OCI-M2 (cell line): ENCODE results near the gene CDYL.

Experiments used
- DNase-seq: peaks from one replicate; lab custom pipeline; 2025; ENCODE audit not compliant: unreplicated experiment; lab: John Stamatoyannopoulos, UW

The CDYL gene

DNA sequence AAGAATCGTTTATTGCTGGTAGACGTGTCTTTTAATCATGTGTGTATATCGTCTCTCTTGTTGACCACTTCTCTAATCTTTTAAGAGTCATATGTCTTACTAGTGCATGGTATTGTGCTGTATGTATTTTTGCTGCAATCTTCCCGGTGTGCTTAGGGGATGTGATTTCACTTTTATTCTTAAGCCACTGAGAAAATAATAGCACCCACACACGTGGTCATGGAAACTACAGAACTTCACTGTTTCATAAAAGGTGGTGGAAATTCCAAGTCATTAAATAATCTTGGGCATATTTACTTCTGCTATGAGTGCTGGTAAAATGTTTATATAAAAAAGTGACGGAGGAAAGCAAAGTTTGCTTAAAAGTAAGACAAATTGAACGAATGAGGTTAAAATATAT, 3.0 kb upstream of the CDYL start:
- no peak for DNase-seq

- DNase-seq, result no peak
Measured at GRCh38 chr6:4774296-4774695, 1.9 kb upstream of the CDYL start.

GRCh38 chr6:4774715-4775493, 1.3 kb upstream of the CDYL start:
- no peak for DNase-seq

- DNase-seq, result no peak
Measured at GRCh38 chr6:4775494-4776130, 592 bp upstream of the CDYL start.

DNA sequence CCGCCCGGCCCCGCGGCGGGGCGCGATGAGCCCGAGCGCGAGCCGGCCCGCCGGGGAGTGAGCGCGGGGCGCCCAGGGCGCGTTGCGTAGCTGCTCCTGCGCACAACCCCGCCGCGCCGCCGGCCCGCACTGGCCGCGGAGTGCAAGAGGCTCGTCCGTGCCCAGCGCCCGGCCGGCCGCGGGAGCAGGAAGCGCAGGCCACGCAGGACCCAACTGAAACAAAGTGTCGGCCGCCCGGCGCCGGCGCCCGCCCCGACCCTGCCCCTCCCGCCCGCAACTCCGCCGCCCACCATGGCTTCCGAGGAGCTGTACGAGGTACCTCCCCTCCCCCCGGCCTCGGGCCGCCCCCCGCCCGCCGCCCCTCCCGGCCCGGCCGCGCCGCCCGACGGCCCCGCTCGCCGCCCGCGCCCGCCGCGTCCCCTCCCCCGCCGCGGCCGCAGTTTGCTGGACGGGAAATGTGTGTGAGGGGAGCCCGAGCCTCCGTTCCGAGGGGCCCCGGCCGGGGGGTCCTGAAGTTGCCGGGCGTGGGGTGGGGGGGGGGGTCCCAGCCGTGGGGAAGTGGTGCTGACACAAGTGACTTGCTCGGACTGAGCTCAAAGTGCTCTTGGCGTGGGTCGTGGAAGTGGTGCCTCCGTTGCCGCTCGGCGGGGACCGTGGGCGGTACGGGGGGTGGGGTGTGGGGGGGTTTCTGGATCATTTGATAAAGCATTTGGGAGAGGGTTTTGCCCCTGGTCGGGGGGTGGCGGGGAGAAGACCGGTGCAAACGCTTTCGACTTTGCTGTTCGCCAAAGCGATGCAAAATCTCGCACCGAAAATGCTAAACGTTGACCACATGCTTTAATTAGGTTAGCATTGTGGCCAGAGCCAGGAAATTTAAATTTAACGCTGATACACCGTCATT, 539 bp downstream of the CDYL start:
- no peak for DNase-seq

DNA sequence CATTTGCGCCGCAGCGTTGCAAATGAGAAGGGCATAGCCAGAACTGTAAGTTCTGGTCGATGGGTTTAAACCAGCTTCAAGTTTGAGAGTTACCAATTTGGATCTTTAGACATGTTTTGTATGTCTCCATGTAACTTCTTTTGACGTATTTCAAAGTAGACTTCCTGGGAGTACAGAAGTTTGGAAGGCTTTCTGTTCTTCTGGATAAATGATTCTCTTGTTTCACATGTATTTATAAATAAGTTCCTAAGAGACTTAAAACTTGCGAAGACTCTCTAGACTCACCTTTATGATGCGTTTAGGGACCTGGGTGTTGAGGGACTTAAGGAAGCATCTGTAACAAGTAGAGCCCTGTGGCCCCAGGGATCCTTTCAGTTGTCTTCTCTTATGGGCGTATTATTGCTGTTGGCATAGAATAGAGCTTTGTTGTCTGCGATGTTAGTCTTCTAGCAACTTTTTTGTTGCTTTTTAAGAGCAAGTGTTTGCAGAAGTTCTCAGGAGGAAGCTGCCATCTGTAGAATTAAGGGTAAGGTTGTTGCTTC, 1.3 kb downstream of the CDYL start:
- DNase-seq, result no peak

DNA sequence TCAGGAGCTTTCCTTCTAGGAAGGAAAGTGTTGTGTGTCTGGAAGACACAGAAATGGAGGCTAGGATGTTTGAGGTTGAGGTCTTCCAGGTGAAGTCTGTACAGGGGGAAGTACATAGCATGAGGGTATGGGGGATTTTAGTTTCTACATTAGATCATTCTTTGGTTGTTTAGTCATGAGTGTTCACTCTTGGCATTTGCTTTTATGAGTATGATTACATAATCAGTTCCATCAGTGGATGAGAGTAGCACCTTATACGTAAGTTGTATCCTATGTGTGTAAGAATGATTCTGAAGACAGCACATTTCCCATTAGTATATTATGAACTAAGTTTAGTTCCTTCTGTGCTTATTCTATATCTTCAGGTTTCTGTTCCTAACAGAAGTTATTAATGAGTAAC, 1.9 kb downstream of the CDYL start:
- no peak for DNase-seq

GRCh38 chr6:4780360-4780812, 4.2 kb downstream of the CDYL start:
- no peak for DNase-seq

DNA sequence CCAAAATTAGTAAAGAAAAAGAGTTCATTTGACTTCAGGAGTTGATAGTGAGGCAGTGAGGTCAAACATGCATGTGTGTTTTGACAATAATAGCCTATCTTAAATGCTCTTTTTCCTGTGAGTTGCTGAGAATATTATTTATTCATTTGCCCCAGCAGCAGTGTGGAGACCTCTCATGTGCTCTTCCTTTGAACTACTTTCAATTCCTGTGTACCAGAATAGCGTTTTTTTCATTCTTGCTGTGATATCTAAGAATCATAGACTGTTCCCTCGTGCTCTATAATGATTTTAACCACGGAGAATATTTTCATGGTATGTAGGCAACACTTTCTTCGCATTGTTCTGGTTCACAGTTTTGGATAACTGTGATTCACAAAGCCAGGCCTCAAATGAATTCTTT, 5.2 kb downstream of the CDYL start:
- no peak for DNase-seq

GRCh38 chr6:4781967-4782575, 5.9 kb downstream of the CDYL start:
- DNase-seq, result no peak

DNA sequence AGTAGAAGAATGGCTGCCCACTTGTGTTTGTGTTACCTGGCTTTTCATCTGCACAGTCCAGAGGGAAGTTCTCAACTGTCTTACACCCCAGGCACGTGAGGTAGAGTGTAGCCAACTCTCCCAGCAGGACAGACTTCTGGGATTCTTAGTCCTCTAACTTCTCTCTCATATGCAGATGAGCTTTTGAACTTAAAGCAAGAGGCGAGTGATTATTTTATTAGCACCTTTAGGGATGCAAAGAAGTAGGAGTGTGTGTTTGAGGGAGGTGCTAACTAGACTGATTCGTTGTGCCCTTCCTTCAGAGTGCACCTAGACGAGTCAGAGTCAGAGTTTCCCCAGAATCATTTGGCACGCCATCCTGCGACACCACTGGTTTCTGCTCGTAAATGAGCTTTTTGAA, 10.8 kb downstream of the CDYL start:
- DNase-seq, result no peak

GRCh38 chr6:4788482-4788881, 12.3 kb downstream of the CDYL start:
- no peak for DNase-seq

- DNase-seq, result no peak
Measured at GRCh38 chr6:4788953-4789584, 12.9 kb downstream of the CDYL start.

DNA sequence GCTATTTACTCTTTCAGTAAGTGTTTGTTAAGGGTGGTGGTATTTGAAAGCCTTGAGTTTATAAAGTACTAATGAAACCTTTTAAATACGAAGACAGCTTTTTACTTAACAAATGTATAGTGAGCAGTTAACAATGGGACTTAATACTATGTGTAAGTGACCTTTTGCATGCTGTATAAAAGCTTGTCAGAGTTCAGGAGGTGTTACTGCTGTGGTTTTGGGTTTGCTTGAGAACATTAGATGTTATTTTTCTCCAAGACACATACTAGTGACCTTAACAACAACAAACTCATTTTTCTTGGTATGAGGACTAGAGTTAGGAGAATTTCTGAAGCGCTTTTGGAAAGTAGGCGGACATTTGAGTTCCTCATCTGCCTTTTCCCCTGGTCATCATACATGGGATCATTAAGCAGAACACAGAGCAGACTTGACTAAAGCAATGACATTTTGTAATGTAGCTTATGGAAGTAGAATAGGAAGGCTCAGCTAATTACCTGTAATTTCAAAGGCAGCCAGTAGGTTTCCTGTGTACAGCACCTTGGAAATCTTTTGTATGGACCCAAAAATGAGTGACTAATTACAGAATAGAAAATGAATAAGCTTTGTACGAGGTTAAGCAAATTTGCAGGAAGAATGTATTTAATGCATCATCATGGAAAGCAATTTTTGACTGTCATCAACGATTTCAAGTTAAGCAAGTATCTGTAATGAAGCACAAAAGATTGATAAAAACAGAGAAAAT, 14.1 kb downstream of the CDYL start:
- no peak for DNase-seq

- DNase-seq, result no peak
Measured at GRCh38 chr6:4794140-4794707, 18.0 kb downstream of the CDYL start.

- DNase-seq, result no peak
Measured at GRCh38 chr6:4797587-4797986, 21.4 kb downstream of the CDYL start.

GRCh38 chr6:4799912-4800311, 23.7 kb downstream of the CDYL start:
- no peak for DNase-seq

GRCh38 chr6:4800662-4801061, 24.5 kb downstream of the CDYL start:
- no peak for DNase-seq

DNA sequence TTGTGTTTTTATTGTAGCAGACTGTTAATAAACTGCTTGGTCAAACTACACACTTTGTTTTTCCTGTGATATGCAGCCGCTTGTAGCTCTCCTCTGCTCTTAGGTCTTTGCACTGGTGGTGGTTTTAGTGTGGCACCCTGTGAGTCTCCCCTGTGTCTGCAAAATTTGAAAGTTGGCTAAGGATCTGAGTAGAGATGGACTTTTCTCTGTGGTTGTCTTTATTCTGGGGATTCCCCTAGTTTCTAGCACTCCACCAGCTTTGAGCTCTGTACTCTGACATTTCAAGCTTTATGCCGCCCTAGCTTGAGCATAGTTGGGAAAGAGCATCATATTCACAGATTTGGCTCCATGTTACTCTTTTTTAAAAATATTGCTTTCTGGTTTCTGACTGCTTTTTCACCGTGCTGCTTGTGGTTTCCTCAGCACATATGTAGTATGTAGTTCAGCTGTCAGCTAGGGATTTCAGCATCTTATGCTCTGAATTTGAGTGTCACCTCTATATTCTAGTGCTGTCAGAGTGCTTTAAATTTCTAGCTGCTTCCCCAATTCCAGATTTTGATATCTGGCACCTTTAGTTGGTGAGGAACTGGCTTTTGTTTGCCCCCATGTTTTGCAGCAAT, 25.4 kb downstream of the CDYL start:
- no peak for DNase-seq
